ENCODE measurements around the gene TMEM156.
A peak's percentile ranks its signal among the peaks of the same experiment; 100 is the strongest.
"Not testable (repeated sequence)": the region's sequence is repeated elsewhere in the genome, so short reads cannot be mapped to it uniquely, and the experiment has no call there.

Gene TMEM156

DNA sequence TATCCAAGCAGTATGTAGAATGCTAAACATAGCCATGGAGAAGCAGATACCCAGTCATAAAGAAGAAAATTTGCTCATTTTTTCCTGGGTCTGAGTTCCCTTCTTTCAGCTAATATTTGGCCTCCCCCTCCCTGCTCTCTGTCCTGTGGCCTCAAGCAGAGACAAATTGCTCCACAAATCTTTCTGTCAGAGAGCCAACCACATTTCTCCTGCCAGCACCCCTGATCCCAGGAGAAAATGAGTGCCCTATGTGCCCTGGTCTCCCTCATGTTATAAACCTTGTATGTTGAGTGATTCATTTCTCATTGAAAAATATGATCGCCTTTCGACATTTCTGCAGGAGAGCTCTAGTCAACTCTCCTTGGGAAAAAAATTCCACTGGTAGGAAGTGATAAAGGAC, 82.0 kb downstream of the TMEM156 start:
- TF ChIP-seq CTCF (IDR thresholded peaks at IDR 0.05; ENCODE audit: low read depth, low read length, missing control alignments) = no peak
- H3K4me3 ChIP-seq (ENCODE audit: low read depth, low read length) = no peak overlapping the region
- in situ Hi-C loops (cut with HindIII; ENCODE audit: low sequenced_read_pairs) = no loop called here
- no peak for DNase-seq (ENCODE audit: low read depth)

- TF ChIP-seq CTCF (IDR thresholded peaks at IDR 0.05; ENCODE audit: low read depth, low read length, missing control alignments) = no peak
- H3K4me3 ChIP-seq (ENCODE audit: low read depth, low read length) = no peak overlapping the region
- DNase-seq (ENCODE audit: low read depth) = peak; percentile 13
- in situ Hi-C loops (cut with HindIII; ENCODE audit: low sequenced_read_pairs) = no loop called here
These were observed 82.7 kb downstream of the TMEM156 start for GRCh38 chr4:38949411-38950051.

- TF ChIP-seq CTCF (IDR thresholded peaks at IDR 0.05; ENCODE audit: low read depth, low read length, missing control alignments) = no peak
- H3K4me3 ChIP-seq (ENCODE audit: low read depth, low read length) = no peak overlapping the region
- in situ Hi-C loops (cut with HindIII; ENCODE audit: low sequenced_read_pairs) = no loop called here
- DNase-seq (ENCODE audit: low read depth) = peak; percentile 85
These were observed 83.7 kb downstream of the TMEM156 start for GRCh38 chr4:38948551-38948950.

- H3K4me3 ChIP-seq (ENCODE audit: low read depth, low read length) = no peak overlapping the region
- in situ Hi-C loops (cut with HindIII; ENCODE audit: low sequenced_read_pairs) = no loop called here
- no peak for TF ChIP-seq CTCF (IDR thresholded peaks at IDR 0.05; ENCODE audit: low read depth, low read length, missing control alignments)
- no peak for DNase-seq (ENCODE audit: low read depth)
These were observed 85.3 kb downstream of the TMEM156 start for GRCh38 chr4:38946919-38947318.

- H3K4me3 ChIP-seq (ENCODE audit: low read depth, low read length) = no peak overlapping the region
- no peak for TF ChIP-seq CTCF (IDR thresholded peaks at IDR 0.05; ENCODE audit: low read depth, low read length, missing control alignments)
- in situ Hi-C loops (cut with HindIII; ENCODE audit: low sequenced_read_pairs) = no loop called here
- no peak for DNase-seq (ENCODE audit: low read depth)
These were observed 87.8 kb downstream of the TMEM156 start for GRCh38 chr4:38944440-38944839.

DNA sequence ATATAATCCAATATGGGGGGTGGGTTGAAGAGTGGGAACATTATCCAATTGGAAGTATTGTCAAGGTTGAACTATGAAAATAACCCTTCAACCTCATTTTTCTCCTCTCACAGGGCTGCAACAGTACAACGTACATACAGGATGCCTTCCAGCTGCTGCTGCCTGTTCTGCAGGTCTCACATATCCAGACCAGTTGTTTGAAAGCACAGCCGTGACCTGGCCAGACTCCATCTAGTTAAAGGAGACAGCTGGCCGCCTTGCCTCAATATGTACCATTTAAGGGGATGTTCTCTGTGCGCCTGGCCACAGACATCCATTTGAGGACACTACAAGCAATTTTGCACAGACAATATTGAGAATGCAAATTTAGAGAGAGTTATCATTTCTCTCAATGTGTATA, 88.9 kb downstream of the TMEM156 start:
- in situ Hi-C loops (cut with HindIII; ENCODE audit: low sequenced_read_pairs) = no loop called here
- no peak for DNase-seq (ENCODE audit: low read depth)
- no peak overlapping the region for H3K4me3 ChIP-seq (ENCODE audit: low read depth, low read length)

GRCh38 chr4:38941906-38942305, 90.3 kb downstream of the TMEM156 start:
- in situ Hi-C loops (cut with HindIII; ENCODE audit: low sequenced_read_pairs); H3K4me3 ChIP-seq (ENCODE audit: low read depth, low read length); DNase-seq (ENCODE audit: low read depth): not testable (repeated sequence)

More for the DNA sequence above, 88.9 kb downstream of the TMEM156 start:
- no peak for TF ChIP-seq CTCF (IDR thresholded peaks at IDR 0.05; ENCODE audit: low read depth, low read length, missing control alignments)

All from astrocyte of the cerebellum (primary cell).